NCI-H2171 (cell line): ENCODE data around the gene NAA10.

Experiments used
- DNase-seq: peaks from one replicate; lab custom pipeline; 2025; lab: John Stamatoyannopoulos, UW

Gene NAA10

DNA sequence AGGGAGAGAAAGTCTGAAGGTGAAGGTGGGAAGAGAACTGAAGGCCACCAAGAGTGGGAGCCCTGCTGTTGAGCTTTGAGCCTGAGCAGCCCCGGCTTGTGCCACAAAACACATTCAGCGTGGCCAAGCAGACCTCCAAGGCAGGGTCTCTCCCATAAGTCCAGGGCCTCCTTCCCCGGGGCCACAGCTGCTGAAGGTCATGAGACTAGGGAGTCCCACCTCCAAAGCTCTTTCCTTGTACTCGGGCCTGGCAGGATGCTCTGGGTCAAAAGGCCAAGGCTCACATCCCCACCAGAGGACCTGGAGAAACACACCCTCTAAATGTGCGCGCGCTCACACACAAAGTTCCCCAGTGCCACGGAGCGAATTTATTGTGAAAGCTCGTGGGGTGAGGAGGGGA lies 5.3 kb downstream of the NAA10 start:
- no peak for DNase-seq

DNA sequence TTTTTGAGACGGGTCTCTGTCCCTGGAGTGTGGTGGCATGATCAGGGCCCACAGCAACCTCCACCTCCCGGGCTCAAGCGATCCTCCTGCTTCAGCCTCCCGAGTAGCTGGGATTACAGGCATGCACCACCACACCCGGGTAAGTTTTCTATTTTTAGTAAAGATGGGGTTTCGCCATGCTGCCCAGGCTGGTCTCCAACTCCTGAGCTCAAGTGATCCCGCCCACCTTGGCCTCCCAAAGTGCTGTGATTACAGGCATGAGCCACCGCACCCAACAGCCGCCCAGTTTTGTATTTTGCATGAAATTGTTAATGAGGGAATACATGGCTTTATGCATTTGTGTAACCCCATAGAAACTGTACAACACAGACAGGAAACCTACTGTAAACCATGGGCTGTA lies 6.0 kb downstream of the NAA10 start:
- DNase-seq: no peak

DNA sequence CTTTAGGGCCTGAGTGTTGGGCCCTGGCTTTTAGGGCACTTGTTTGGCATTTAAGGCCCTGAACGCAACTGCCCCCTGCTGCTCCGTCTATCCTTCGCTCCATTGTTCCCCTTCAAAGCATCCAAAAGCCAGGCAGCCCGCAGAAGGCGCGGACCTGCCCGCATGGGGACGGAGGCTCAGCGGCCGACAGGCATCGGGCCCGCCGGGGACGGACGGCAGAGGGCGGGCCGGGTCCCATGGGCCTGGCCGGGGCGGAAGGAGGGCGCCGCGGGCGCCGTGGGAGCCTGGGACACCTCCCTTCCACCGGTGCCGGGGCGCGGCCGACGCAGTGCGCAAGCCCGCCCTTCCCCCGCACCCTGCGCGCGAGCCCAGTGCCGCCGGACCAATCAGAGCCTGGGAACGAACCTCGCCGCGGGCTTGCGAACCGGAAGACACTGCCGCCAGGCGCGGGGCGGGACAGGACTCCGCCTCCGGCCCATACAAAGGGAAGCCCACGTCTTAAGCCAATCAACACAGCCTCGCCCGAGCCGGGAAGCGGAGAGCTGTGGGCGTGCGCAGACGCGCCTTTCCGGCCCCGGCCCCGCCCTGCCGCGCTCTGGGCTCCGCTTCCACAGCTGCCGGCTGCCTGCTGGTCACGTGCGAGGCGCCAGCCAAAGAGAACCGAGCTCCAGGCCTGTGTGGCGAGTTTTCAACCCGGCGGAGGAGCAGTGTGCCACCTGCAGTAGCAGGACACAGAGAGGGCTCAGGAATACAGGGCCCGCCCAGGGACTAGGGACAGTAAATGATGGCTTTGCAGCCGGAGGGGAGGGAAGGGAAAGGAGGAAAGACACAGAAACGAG lies 6.7 kb downstream of the NAA10 start:
- peak; percentile 90 for DNase-seq

DNA sequence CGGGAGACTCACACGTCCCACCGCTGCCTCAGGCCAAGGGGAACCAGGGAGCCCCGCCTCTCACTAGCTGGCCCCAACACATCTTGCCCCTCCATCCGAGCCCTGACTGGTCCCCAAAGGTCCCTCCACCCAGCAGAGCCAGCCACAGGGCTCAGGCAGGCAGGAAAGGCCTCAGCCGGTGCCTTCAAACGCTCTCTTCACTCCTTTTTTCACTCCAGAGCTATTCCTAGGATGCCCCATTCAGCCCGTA lies 7.2 kb downstream of the NAA10 start:
- DNase-seq: no peak

DNA sequence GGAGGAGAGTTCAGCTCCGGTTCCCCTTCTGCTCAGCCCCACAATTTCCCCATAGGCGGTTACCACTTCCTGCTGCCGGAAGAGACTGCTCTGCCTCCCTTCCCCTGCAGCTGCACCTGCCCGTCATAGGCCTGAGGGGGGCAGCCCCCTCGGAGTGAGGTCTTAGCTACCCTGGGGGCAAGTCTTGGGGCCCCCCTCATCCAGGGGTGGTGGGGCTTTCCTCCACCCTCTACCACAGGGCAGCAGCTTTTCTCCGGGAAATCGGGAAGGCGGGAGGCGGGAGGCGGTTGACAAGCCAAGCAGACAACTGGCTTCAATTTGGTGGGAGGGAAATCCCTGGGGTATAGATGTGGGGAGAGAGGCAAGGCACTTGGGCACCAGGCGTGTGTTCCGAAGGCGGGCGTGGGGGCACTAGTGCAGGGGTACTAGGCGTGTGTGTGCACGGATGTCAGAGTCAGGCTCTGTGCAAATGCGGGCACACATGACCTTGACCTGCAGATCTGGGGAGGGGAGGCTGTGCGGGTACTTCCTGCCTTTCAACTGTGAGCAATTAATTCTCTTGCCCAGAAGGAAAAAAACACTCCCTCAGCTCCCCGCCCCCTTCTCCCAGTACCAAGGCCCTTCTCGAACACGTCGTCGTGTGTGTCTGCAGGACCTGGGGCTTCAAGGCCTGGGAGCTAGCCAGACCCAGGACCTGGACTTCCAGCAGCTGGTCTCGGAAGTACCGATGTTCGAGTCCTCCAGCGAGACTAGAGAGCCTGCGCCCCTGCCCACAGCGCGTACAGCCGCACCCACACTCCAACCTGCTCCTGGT lies 7.8 kb downstream of the NAA10 start:
- DNase-seq: peak; percentile 43

DNA sequence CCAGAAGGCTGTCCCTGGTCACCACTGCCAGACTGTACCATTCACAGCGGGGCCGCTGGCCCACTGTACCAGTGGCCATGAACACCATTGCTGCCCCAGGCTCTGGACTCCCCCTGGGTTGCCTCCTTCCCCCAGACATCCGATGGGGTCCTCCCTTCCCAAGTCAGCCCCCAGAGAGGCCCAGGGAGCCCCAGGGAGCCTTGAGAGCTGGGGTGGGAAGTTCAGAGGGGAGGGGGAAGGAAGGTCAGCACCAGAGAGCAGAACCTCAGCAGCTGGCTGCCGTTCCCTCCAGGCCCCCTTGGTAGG lies 8.3 kb downstream of the NAA10 start:
- no peak for DNase-seq

DNA sequence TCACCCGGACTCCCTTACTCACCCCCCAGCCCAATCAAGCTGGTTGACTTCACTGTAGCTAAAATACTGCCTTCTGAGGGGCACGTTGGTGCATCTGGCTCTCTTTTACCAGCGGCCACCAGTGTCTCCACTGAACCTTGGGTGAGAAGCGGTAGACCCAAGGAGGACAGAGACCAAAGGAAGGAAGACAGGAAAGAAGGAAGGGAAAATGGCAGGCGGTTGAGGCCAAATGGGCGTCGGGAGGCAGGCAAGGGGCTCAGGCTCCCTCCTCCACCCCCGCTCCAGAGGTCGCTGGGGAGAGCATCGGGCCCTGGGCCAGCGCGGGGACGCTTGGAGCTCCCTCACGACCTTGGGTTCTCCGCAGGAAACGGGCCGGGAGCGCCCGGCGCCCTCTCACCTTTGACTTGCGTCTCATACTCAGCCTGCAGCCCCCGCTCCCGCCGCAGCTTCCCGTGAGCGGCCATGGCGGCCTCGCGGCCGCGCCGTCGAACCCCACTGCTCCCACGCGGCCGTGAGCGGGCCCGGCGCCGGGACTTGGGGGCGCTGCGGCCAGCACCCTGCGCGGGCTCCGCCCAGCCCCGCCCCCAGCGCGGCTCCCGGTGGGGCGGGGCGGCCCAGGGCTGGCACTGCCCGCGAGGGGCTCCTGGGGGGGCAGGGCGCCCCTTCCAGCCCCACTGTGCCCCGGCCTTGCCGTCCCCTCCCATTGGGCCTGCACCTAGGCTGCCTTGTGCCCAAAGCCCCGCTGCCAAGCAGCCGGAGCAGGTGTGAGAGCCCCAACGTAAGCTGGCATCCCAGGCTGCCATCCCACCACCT lies 8.9 kb downstream of the NAA10 start, which contains the start of gene ARHGAP4:
ARHGAP4 (minus strand) TSS at position 526 of the 813 bp plus-strand sequence; CDS start at position 464, 62 bp downstream.
- DNase-seq: no peak

DNA sequence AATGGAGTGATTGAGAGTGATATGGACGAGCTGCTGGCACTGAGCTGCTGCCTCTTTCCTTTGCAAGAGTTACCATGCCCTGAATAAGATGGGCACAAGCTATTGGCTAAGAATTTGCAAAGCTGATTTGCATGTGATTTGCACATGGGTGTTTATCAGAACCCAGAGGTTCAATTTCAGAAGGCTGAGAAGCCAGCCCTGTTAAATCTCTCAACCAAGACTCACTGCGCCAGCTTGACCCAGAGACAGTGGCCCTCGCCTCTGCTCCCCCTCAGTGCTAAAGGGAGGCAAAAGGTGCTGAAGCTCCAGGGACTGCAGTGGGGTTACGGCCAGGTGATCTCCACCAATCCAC lies 9.5 kb downstream of the NAA10 start:
- no peak for DNase-seq

DNA sequence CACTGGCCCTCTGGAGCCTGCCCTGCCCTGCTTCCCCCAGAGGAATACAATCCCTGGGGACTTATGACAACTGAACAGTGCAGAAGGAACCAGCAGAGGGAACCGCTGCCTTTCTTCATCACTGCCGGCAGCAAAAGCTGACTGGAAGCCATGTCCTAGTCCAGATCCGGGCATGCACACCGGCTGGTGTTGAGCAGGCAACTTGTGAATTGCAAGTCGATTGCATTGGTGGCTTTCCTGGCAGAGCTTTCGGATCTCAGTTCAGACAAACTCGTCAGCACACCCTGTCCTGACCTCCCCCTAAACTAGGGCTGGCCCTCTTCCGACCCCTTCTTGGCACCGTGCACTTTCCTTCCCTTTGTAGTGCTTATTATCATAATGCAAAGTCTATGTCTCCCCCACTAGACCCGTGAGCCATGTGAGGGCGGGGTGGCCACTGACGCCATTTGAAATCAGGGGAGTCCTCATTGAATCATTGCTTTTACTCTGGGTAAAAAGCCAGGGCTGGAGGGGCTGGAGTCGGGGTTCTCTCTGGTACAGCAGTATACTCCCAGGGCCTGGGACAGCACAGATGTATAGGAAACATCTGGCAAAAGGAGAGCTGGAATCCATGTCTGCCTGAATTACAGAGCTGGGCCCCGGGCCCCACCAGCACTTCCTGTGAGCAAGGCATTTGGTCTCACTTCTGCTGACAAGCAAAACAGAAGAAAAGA lies 10.5 kb downstream of the NAA10 start:
- DNase-seq: no peak

DNA sequence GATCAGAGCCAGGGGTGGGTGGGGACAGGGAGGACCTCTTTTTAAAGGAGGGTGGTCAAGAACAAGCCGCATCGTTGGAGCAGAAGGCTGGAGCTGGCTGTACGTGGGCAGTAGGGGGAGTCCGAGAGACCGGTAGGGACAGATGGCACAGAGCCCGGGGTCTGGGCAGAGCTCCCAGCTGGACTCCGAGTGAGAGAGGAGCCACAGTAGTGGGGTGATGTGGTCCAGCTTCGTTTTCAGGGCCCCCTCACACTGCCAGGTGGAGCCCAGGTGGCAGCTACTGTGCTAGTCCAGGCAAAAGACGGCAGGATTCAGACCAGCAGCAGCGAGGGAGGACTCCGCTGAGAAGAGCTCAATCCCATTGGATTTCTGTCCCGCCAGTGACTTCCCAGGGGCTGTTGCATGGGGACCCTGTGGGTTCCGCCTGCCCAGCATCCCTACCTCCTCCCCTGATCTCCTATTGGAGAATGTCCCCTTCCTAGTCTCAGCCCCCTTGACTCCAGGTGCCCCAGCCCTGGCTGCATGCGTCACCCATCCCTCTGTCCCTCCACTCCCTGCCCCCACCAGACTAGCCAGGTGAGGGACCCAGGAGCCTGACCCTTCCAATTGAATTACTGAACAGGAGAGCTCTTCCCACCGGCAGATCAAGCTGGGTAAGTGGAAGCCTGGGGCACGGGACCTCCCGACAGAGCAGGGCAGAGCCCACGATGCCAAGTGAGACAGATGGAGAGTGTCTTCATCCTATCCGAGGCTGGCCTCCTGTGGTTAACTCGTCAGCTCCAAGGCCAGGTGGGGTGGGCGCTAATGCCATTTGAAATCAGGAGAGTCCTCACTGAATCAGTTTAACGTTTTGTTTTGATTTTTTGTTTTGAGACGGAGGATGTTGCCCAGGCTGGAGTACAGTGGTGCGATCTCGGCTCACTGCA lies 11.6 kb downstream of the NAA10 start:
- no peak for DNase-seq

DNA sequence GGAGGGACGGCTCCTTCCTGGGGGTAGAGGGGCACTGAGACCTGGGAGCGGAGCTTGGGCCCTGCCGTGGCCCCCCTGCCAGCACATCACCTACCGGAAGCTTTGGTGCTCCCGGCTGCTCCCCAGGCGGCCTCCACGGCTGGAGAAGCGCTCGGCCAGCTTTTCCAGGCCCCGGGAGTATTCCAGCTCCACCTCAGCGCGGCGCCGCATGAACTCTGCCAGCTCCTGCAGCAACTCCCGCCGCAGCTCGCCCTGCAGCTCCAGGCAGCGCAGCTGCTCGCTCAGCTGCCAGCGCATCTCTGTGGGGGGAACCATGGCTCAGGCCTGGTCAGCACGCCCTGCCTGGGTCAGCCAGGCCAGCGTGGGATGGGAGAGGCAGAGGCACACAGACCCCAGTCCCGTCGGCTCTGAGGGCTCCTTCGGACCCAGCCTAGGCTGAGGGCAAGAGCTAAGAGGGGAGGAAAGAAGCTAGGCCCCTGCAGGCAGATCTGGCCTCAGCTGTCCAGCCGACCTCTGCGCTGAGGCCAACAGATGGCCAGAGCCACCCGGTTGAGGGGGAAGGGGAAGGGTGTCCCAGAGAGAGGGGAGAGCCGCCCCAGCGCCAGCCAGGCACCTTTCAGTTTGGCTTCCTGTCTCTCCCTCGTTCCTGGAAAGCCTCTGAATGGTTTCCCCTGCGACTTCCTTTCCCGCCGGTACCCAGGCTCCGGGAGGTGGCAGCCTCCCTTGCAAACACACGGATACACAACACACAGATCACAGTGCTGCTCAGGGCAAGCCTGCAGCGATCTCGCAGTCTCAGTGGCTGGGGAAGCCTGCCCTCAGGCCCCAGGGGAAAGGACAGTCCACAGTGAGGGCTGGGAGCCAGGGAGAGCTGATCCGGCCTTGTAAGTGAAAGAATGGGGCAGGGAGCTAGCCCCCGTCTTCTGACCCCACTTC lies 13.1 kb downstream of the NAA10 start:
- DNase-seq: no peak

DNA sequence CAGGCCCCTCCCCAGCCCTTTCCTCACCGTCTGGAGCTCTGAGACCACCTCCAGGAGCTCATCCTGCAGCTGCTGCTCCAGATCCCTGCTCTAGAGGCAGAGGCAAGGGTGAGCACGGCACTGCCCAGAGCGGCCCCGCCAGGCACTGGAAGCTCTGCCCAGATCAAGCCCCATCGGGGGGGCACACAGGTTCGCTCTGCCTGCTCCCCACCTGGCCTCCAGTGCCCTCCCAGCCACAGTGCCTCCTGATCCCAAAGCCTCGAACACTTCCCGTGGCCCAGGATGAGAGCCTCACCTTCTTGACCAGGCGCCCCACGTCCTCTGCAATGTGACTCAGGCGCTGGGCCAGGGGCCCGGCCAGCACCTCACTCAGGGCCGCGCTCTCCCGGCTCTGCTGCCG lies 13.8 kb downstream of the NAA10 start:
- no peak for DNase-seq

DNA sequence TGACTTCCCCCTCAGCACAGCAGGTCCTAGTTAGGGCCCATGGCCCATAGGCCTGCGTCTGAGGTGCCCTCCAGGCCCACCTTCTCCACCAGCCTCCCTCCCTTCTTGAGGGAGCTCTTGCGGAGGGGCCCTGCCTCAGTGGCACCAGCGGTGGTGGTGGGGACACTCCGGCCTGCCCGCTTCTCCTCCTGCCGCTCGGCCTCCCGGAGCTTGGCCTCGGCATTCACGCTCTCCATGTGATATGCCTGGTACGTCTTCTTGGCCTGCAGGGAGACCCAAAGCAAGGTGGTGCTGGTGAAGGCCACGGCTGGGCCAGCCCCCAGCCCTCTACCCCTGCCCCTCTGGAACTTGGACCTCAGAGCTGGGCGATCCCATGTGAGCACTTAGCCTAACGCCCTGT lies 14.3 kb downstream of the NAA10 start:
- DNase-seq: no peak

DNA sequence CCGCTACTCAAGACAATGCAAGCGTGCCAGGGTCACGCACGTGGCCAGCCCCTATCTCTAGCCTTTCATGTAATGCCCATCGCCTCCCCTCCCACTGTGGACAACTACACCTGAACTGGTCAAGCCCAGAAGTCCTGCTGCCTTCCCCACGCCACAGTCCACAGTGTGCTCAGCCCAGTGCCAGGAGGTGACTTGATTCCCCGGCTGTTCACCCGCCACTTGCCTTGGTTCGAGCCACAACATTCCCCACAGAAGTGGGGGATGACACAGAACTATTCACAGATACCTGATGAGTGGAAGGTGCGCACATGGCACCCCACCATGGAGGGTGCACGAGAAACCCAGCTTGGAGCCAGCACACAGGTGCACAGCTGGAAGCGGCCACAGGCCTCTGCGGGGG lies 15.6 kb downstream of the NAA10 start:
- no peak for DNase-seq

DNA sequence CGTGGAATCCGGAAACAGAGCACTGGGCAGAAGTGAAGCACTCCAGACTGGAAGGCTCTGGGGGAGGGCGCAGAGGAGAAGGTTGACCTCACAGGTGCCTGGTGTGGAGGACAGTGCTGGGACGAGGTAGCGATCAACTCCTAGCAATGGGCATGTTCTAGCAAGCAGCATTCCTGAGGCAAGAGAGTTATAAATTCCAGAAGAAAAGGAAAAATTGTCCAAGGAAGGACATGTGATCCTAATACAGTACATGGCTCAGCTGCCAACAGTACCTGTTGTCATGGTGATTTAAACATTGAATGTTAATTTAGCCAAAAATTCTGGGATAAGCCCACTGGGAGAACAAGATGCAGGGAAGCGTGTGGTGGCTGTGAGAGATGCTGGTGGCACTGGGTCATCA lies 17.0 kb downstream of the NAA10 start:
- DNase-seq: no peak

DNA sequence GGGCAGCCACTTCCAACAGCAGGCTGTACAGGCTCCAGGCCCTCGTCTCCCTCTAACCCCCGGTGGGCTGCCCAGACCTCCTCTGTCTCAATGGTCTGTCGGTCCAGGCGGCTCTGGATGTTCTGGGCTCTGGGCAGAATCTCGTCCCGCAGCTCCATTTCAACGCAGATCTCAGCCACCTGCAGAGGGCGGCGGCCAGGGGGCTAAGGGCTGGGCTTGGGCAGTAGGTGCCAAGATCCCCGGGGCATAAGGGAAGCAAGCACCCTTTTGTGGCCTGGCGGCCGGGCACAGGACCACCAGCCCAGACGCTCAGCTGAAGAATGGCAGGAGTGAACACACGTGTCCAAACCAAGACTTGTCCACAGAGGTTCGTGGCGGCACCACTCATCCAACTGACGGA lies 21.1 kb downstream of the NAA10 start:
- no peak for DNase-seq

DNA sequence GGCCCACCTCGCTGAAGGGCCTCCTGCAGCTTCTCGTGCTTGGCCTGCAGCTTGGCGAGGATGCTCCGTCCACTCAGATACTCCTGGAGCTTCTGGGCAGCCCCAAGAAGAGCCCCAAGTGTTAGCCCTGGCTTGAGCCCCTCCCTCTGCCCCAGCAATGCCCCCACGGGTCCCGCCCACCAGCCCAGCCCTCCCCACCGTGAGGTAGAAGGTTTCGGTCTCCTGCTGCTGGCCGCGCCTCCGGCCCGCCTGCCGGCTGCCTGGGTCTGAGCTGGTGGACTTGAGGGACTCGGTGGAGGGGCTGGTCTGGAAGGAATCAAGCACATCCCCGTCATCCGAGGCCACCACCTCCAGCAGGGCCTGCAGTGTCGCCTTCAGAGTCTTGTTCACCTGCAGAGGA lies 21.6 kb downstream of the NAA10 start:
- no peak for DNase-seq

DNA sequence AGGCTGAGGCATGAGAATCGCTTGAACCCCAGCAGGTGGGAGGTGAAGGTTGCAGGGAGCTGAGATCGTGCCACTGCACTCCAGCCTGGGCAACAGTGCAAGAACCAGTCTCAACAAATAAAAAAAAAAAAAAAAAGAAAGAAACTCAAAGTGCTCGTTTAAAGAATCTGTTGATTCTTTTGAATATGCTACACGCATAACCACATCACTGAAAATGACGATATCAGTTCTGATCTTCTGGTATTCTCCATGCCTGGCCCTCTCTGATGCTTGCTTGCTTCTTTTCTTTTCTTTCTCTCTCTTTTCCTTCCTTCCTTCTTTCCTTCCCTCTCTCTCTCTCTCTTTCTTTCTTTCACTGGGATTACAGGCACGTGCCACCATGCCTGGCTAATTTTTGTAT lies 23.0 kb downstream of the NAA10 start:
- DNase-seq: no peak

DNA sequence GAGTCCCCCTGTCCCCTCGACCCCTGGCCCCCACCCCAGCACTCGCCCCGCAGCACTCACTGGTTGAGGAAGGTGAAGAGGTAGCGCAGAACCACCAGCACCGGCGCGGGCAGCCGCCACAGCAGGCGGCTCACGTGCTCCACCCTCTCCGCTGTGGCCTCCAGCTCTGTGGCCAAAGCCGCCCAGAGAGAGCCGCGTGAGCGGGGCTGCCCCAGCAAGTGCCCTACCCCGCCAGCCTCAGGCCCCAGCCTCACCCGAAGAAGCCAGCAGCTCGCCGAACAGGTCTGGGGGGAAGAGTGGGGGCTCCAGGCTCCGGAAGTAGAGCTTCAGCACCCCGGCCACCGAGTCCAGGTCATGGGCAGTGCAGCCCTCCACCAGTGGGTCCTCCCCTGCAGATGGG lies 24.4 kb downstream of the NAA10 start:
- no peak for DNase-seq

DNA sequence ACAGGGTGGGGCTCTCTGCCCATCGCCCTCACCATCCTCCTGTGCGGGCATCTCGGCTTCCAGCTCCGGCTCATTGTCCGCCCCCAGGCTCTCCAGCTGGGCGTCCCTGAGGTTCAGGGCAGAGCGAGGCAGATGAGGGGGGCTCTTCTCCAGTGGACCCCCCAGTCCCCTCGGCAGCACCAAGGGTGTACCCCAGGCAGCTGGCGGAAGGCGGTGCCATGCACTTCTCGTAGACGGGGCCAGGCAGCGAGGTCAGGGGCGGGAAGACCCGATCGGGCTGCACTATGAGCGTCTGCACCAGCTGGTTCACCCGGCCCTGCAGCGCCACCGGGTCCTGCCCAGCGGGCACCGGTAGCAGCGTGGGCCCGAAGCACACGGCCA lies 24.9 kb downstream of the NAA10 start:
- DNase-seq: no peak
